Activated CD8-positive, alpha-beta T cell treated with anti-CD3 and anti-CD28 coated beads, Interleukin-2, amount 10 ng/mL, durations not matched to agents 7 days and 5 days (primary cell): ENCODE data around the gene CHID1. TPM values are rescaled to one million over a fixed set of nuclear protein-coding genes. Genes with fewer than 3 reads are reported as not detected.

ENCODE experiments used
- ATAC-seq: fragments of 150-1000 bp; cut with Tn5 transposase; one replicate; pipeline ENCODE4 v1.10.0; 2021; ENCODE audit warnings: moderate library complexity
- CTCF ChIA-PET: fragments of 350-600 bp; sonication (Branson Sonifier 250); formaldehyde crosslinking; loops from one replicate; lab custom pipeline; 2021; ENCODE audit warnings: antibody characterized with exemption; lab: Charles Lee
- POLR2A ChIA-PET: fragments of 350-600 bp; sonication (Branson Sonifier 250); formaldehyde crosslinking; loops from one replicate; lab custom pipeline; 2021; ENCODE audit warnings: antibody characterized with exemption; lab: Charles Lee
- DNase-seq: peaks from one replicate; pipeline ENCODE4 v3.0.0-alpha.2; 2020
- H3K27ac Mint-ChIP-seq: one replicate; pipeline ENCODE4 v1.8.0; 2021; ENCODE audit warnings: mild to moderate bottlenecking, mixed read lengths
- H3K27me3 Mint-ChIP-seq: one replicate; pipeline ENCODE4 v1.8.0; 2021; ENCODE audit warnings: low read depth, mixed read lengths
- H3K36me3 Mint-ChIP-seq: one replicate; pipeline ENCODE4 v1.8.0; 2021; ENCODE audit warnings: low read depth, mixed read lengths
- H3K4me1 Mint-ChIP-seq: one replicate; pipeline ENCODE4 v1.8.0; 2021; ENCODE audit warnings: low read depth, mixed read lengths
- H3K4me3 Mint-ChIP-seq: one replicate; pipeline ENCODE4 v1.8.0; 2021; ENCODE audit warnings: mild to moderate bottlenecking, mixed read lengths
- H3K9me3 Mint-ChIP-seq: one replicate; pipeline ENCODE4 v1.8.0; 2022; ENCODE audit warnings: mixed read lengths; ENCODE audit not compliant: insufficient read depth
- total RNA-seq, 2 experiments: library from RNA; stranded (reverse); gene quantifications; one replicate each; pipeline ENCODE4 v1.2.3, GENCODE V29; 2021

The CHID1 gene
- total RNA-seq, 2 experiments from 2014 or later: 46.1 to 48.4 TPM

DNA sequence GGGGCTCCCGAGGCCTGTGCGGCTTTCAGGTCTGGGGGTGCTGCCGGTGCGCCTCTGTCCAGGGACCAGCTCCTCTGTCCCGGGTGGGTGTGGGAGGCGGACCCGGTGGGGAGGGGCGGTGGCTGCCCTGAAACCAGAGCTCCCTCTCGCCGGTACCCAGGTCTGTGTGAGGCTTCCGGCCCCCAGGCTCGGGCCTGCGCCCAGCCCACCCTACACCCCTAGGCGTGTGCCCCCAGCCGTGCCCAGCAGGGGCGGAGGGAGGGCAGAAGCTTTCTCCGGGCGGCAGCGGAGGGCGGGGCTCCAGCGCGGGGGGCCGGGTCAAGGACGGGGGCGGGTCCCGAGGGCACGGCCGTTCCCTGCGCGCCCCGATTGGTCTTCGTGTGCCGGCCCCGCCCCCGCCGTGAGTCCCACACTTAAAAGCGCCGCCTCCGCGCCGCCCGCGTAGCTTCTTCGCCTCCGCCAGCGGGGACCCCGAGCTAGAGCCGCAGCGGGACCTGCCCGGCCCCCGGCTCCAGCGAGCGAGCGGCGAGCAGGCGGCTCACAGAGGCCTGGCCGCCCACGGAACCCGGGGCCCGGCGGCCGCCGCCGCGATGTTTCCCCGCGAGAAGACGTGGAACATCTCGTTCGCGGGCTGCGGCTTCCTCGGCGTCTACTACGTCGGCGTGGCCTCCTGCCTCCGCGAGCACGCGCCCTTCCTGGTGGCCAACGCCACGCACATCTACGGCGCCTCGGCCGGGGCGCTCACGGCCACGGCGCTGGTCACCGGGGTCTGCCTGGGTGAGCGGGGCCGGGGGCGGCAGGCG, 91.3 kb downstream of the CHID1 start:
- Mint-ChIP-seq H3K4me1 (peaks cover 17% of the 10 kb centered on the region), H3K27me3 (no peaks in the 10 kb centered on the region), H3K9me3 (no peaks in the 10 kb centered on the region), H3K27ac (peak overlapping the region; percentile 77), H3K4me3 (peak overlapping the region; percentile 80), H3K36me3 (peaks cover 5% of the 10 kb centered on the region)
- ATAC-seq (peak; percentile 77), DNase-seq (peak; percentile 93)
- ChIA-PET CTCF (interaction anchor here (0.8 to 1.6 kb wide), 5 partner anchors 8 to 24 kb away, joined by 3 to 9 read pairs (median 4); partner anchors contain the start of genes CD151, PIDD1, RPLP2 and TSPAN4), POLR2A (interaction anchor here (0.9 to 2.9 kb wide), 6 partner anchors 10 to 612 kb away, joined by 3 to 31 read pairs (median 9); partner anchors contain the start of genes BET1L, CD151, CRACR2B and PIDD1)

DNA sequence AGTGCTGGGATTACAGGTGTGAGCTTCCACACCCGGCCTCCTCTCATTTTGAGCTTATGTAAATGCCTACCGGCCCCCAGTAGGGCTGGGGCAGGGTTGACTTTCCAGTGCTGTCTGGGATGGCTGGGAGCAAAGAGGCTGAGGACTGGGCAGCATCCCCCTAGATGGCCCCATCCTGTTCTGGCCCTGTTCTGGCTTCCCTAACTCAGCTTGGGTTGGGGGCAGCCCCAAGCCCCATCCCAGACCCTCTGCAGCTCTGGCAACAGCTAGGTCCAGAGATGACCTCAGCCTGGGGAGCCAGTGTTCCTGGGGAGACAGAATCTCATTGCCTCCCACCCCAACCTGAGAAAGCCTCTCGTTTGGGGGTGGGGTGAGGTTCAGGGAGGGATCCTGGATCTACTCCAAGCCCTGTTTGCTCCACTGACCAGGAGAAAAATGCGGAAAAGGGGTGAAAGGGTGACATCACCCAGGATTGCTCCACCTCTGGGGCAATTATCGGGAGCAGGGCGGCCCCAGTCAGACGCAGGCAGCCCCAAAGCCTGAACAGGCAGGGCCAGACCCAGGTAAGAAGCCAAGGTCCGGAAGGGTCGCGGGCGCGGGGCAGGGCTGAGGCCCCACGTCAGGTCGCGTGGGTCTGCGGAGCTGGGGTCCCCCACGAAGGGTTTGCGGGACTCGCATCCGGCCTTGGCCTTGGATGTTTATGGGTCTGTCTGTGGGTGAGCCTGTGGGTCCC, 92.0 kb downstream of the CHID1 start, which contains the start of gene PNPLA2:
Gene PNPLA2, plus strand, starts transcription at position 519 of the 733 bp plus-strand sequence. CDS start 805 bp downstream, outside the sequence.
- Mint-ChIP-seq H3K36me3 (peaks cover 6% of the 10 kb centered on the region), H3K9me3 (no peaks in the 10 kb centered on the region), H3K27ac (peak within 1 kb of the TSS; percentile 77), H3K4me3 (peak within 1 kb of the TSS; percentile 80), H3K27me3 (no peaks in the 10 kb centered on the region), H3K4me1 (peaks cover 17% of the 10 kb centered on the region)
- DNase-seq (no peak), ATAC-seq (no peak)
- CTCF ChIA-PET: interaction anchor here (1.0 to 1.6 kb wide), 2 partner anchors 14 kb away, joined by 4 to 9 read pairs; partner anchors contain the start of genes CD151 and PIDD1
- POLR2A ChIA-PET: interaction anchor here (0.9 to 2.9 kb wide), 6 partner anchors 10 to 611 kb away, joined by 3 to 31 read pairs (median 9); partner anchors contain the start of genes BET1L, CD151, CRACR2B and PIDD1

Other genes with a start within 250 kb of the CHID1 start
- 10 to 100 TPM; 34.1 to 36.7 TPM for gene DEAF1, start 215.6 kb downstream of the CHID1 start, total RNA-seq
- gene TMEM80, start 215.0 kb downstream of the CHID1 start, total RNA-seq: 10 to 100 TPM; 27.1 to 29.8 TPM
- gene EPS8L2, start 204.6 kb downstream of the CHID1 start, total RNA-seq: 10 to 100 TPM; 13.9 to 15.0 TPM
- gene TALDO1, start 163.3 kb downstream of the CHID1 start, total RNA-seq: 100 to 1,000 TPM; 278 to 289 TPM
- 10 to 100 TPM; 52.1 to 63.2 TPM for gene GATD1, start 133.3 kb downstream of the CHID1 start, total RNA-seq
- 1 to 10 TPM in 1 of 2 experiments, under 1 TPM in 1; 0.61 to 1.9 TPM for gene CEND1, start 120.7 kb downstream of the CHID1 start, total RNA-seq
- gene SLC25A22, start 112.5 kb downstream of the CHID1 start, total RNA-seq: 10 to 100 TPM; 51.2 to 56.4 TPM
- 10 to 100 TPM; 59.3 to 60.5 TPM for gene PIDD1, start 105.6 kb downstream of the CHID1 start, total RNA-seq
- gene RPLP2, start 100.8 kb downstream of the CHID1 start, total RNA-seq: 1,000 to 10,000 TPM; 2,268 to 2,338 TPM
- gene PNPLA2, start 91.9 kb downstream of the CHID1 start, total RNA-seq: 10 to 100 TPM; 67.3 to 76.6 TPM
- 10 to 100 TPM; 17.2 to 18.7 TPM for gene CRACR2B, start 82.9 kb downstream of the CHID1 start, total RNA-seq
- 10 to 100 TPM; 27.0 to 29.7 TPM for gene CD151, start 77.9 kb downstream of the CHID1 start, total RNA-seq
- 100 to 1,000 TPM; 127 to 140 TPM for gene POLR2L, start 68.3 kb downstream of the CHID1 start, total RNA-seq
- 10 to 100 TPM; 20.0 to 21.7 TPM for gene TSPAN4, start 68.0 kb downstream of the CHID1 start, total RNA-seq
- 10 to 100 TPM; 40.1 to 54.0 TPM for gene AP2A2, start 15.1 kb upstream of the CHID1 start, total RNA-seq
- gene MUC6, start 125.9 kb upstream of the CHID1 start, total RNA-seq: not detected
- gene MUC2, start 164.1 kb upstream of the CHID1 start, total RNA-seq: not detected
- gene MUC5AC, start 247.1 kb upstream of the CHID1 start, total RNA-seq: not detected